ENCODE results near the gene TMEM11. TPM values are rescaled to one million over a fixed set of nuclear protein-coding genes. Genes with fewer than 3 reads are reported as not detected.

Gene TMEM11
- total RNA-seq, 1 experiment from 2014 or later = 32.5 TPM

DNA sequence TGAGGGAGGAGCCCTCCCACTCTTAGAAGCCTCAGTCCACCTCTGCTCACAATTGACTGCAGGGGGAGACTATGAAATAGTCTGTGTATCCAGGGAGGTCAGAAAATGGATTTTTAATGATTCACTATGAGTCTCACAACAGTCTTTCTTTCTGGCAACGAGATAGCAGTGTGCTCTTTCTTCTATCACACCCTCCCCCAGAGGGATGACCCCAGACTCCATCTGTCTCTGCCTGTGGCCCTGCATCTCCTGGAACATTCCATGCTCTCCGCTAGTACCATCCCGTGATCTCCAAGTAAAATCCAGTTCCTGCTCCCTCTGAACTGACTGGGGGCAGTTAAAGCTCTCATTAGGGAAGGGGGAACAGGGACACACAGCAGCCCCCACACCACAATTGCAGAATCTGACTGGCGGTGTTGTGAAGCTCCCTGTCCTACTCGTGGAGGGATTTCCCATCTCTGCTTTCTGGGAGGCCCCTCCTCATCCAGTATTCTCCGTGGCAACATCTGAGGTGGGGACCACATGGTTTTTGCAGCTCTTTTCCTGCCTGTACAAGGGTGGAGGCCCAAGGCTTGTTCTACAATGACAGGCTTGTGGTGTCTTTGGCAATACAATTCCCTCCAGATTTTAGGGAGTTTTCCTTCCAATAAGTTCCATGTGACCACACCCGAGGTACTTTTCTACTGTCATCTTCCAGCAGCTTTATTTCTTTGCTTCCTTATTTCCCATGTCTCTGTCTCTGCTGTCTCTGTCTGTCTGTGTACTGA lies 19.8 kb upstream of the TMEM11 start:
- no CpG with 5 or more reads among the region's 7 CpGs for WGBS (ENCODE audit: extremely low coverage, insufficient read length, low lambda C conversion rate)
- H3K27me3 Mint-ChIP-seq (ENCODE audit: low read depth) = peaks cover 10% of the 10 kb centered on the region; the same call in 1 of the 2 replicates
- TF ChIP-seq, protein P1, sequence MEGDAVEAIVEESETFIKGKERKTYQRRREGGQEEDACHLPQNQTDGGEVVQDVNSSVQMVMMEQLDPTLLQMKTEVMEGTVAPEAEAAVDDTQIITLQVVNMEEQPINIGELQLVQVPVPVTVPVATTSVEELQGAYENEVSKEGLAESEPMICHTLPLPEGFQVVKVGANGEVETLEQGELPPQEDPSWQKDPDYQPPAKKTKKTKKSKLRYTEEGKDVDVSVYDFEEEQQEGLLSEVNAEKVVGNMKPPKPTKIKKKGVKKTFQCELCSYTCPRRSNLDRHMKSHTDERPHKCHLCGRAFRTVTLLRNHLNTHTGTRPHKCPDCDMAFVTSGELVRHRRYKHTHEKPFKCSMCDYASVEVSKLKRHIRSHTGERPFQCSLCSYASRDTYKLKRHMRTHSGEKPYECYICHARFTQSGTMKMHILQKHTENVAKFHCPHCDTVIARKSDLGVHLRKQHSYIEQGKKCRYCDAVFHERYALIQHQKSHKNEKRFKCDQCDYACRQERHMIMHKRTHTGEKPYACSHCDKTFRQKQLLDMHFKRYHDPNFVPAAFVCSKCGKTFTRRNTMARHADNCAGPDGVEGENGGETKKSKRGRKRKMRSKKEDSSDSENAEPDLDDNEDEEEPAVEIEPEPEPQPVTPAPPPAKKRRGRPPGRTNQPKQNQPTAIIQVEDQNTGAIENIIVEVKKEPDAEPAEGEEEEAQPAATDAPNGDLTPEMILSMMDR (conservative IDR thresholded peaks at IDR 0.05) = no peak

More for the DNA sequence above, 19.8 kb upstream of the TMEM11 start:
- Mint-ChIP-seq H3K36me3 (ENCODE audit: insufficient read depth in 1 of 3, low read depth in 3 of 3) (peaks cover 0 to 2% (median 0%) of the 10 kb centered on the region in 3 experiments; a peak in 1 of 7 replicates), H3K4me3 (no peak overlapping the region), H3K9me3 (peaks cover 0 to 4% of the 10 kb centered on the region in 2 experiments; a peak in 1 of 5 replicates), H3K27ac (peak overlapping the region in 2 of 3 experiments; percentile 7 to 40; a peak in 2 of 7 replicates), H3K4me1 (peaks cover 0 to 3% of the 10 kb centered on the region in 2 experiments; a peak in 1 of 4 replicates)
- Histone ChIP-seq H4K91ac (ENCODE audit: insufficient read length, low read depth, low read length) (no peak overlapping the region), H3K79me2 (ENCODE audit: insufficient read depth, low read length) (no peaks in the 10 kb centered on the region), H3K27ac (ENCODE audit: insufficient read length, low read depth, low read length) (no peak overlapping the region), H3K23me2 (ENCODE audit: insufficient read length, low read depth, low read length, poor library complexity, severe bottlenecking) (no peaks in the 10 kb centered on the region), H2BK5ac (ENCODE audit: insufficient read length, low read length) (no peak overlapping the region), H3K9ac (ENCODE audit: extremely low read depth, insufficient read length, low read length) (no peak overlapping the region), H2AFZ (ENCODE audit: low read length) (no peak overlapping the region), H3K4me2 (ENCODE audit: insufficient read depth, insufficient read length, low read length) (no peak overlapping the region), H3K14ac (ENCODE audit: insufficient read depth, low read length) (no peak overlapping the region), H2BK15ac (ENCODE audit: low read depth, low read length) (no peak overlapping the region), H2AK5ac (ENCODE audit: insufficient read length, low read length) (no peak overlapping the region), H3K27me3 (ENCODE audit: insufficient read depth, low read length) (no peaks in the 10 kb centered on the region), H3K4me1 (ENCODE audit: insufficient read depth, low read length) (no peaks in the 10 kb centered on the region), H4K20me1 (ENCODE audit: control insufficient read depth, insufficient read depth, insufficient read length) (no peaks in the 10 kb centered on the region), H4K8ac (replicated peaks; ENCODE audit: insufficient read length, low read depth, low read length) (no peak overlapping the region), H3K9me3 (ENCODE audit: control insufficient read depth, low read depth, low read length) (no peaks in the 10 kb centered on the region), H3K4ac (ENCODE audit: low read depth, low read length) (no peak overlapping the region), H3K18ac (ENCODE audit: insufficient read length, low read depth, low read length) (no peak overlapping the region), H3K79me1 (ENCODE audit: insufficient read depth, low read depth, low read length, poor library complexity, severe bottlenecking) (no peaks in the 10 kb centered on the region), H2BK20ac (ENCODE audit: low read depth, low read length, poor library complexity, severe bottlenecking) (no peak overlapping the region), H3T11ph (ENCODE audit: low read length) (no peak overlapping the region), H4K5ac (ENCODE audit: insufficient read length, low read depth, low read length) (no peak overlapping the region), H3K56ac (ENCODE audit: insufficient read length, low read depth, low read length) (no peak overlapping the region), H3K23ac (ENCODE audit: insufficient read length, low read depth, low read length) (no peak overlapping the region), H2BK12ac (ENCODE audit: insufficient read length, low read depth, low read length) (no peak overlapping the region), H2BK120ac (ENCODE audit: low read depth, low read length, poor library complexity, severe bottlenecking) (no peak overlapping the region)
- no peak for DNase-seq
